Ascending aorta (tissue), 2 donors: ENCODE data around the gene CEP170B. TPM values are rescaled to one million over a fixed set of nuclear protein-coding genes. Genes with fewer than 3 reads are reported as not detected.

Source experiments
- DNase-seq, 2 donors: peaks; one replicate each; pipeline ENCODE4 v3.0.0-alpha.2; 2019; ENCODE audit warnings: low spot score in 2 of 2
- H3K27ac ChIP-seq, 2 donors: fragments of 200-600 bp; sonication (generic); one replicate each; pipeline ENCODE4 v1.5.1; 2016 to 2017; ENCODE audit warnings: mild to moderate bottlenecking in 1 of 2
- H3K27me3 ChIP-seq: fragments of 200-600 bp; sonication (generic); one replicate; pipeline ENCODE4 v1.5.1; 2017
- H3K36me3 ChIP-seq, 2 donors: fragments of 200-600 bp; sonication (generic); one replicate each; pipeline ENCODE4 v1.5.1; 2016
- H3K4me1 ChIP-seq, 2 donors: fragments of 200-600 bp; sonication (generic); one replicate each; pipeline ENCODE4 v1.5.1; 2016 to 2017; ENCODE audit warnings: mild to moderate bottlenecking in 1 of 2
- H3K4me3 ChIP-seq, 2 donors: fragments of 200-600 bp; sonication (generic); one replicate each; pipeline ENCODE4 v1.5.1; 2016 to 2017; ENCODE audit warnings: mild to moderate bottlenecking in 1 of 2
- H3K9me3 ChIP-seq, 2 donors: fragments of 200-600 bp; sonication (generic); one replicate each; pipeline ENCODE4 v1.5.1; 2016
- intact Hi-C: fragments of 100-400 bp; cut with DNase I; formaldehyde crosslinking; loops from one replicate; pipeline ENCODE4 v1.15.1; 2023
- total RNA-seq: library from RNA; depleted of rRNA; stranded (reverse); fragments of >200 nt; gene quantifications from one replicate; pipeline ENCODE4 v1.1.0, GENCODE V29; 2016
- TF ChIP-seq, protein P1 (sequence below), 3 experiments: fragments of 200-600 bp in 2 of 3; fragments of 450-650 bp in 1 of 3; sonication (generic) in 2 of 3; IDR thresholded peaks; one replicate each; pipeline ENCODE4 v1.5.1; 2016 to 2019; ENCODE audit warnings: antibody characterized with exemption in 3 of 3, mild to moderate bottlenecking in 1 of 3, moderate library complexity in 1 of 3

Gene CEP170B
- total RNA-seq, 1 donor from 2014 or later, result 39.1 TPM

- no peak within 1 kb of the TSS for H3K4me3 ChIP-seq
- peak in 1 of 2 donors; percentile 55 for DNase-seq
- H3K36me3 ChIP-seq, result no peaks in the 10 kb centered on the region
- H3K27me3 ChIP-seq, result no peaks in the 10 kb centered on the region
- TF ChIP-seq, protein P1, sequence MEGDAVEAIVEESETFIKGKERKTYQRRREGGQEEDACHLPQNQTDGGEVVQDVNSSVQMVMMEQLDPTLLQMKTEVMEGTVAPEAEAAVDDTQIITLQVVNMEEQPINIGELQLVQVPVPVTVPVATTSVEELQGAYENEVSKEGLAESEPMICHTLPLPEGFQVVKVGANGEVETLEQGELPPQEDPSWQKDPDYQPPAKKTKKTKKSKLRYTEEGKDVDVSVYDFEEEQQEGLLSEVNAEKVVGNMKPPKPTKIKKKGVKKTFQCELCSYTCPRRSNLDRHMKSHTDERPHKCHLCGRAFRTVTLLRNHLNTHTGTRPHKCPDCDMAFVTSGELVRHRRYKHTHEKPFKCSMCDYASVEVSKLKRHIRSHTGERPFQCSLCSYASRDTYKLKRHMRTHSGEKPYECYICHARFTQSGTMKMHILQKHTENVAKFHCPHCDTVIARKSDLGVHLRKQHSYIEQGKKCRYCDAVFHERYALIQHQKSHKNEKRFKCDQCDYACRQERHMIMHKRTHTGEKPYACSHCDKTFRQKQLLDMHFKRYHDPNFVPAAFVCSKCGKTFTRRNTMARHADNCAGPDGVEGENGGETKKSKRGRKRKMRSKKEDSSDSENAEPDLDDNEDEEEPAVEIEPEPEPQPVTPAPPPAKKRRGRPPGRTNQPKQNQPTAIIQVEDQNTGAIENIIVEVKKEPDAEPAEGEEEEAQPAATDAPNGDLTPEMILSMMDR (IDR thresholded peaks at IDR 0.05), result no peak
- no peaks in the 10 kb centered on the region for H3K9me3 ChIP-seq
- intact Hi-C loops, result no loop called here
- H3K4me1 ChIP-seq, result no peaks in the 10 kb centered on the region
- H3K27ac ChIP-seq, result no peak within 1 kb of the TSS
Measured at GRCh38 chr14:104924421-104925213, 59.5 kb downstream of the CEP170B start, which contains the start of gene PLD4. Gene PLD4, plus strand, starts transcription at chr14:104924879. Its CDS starts 2,262 bp downstream, at chr14:104927141.

DNA sequence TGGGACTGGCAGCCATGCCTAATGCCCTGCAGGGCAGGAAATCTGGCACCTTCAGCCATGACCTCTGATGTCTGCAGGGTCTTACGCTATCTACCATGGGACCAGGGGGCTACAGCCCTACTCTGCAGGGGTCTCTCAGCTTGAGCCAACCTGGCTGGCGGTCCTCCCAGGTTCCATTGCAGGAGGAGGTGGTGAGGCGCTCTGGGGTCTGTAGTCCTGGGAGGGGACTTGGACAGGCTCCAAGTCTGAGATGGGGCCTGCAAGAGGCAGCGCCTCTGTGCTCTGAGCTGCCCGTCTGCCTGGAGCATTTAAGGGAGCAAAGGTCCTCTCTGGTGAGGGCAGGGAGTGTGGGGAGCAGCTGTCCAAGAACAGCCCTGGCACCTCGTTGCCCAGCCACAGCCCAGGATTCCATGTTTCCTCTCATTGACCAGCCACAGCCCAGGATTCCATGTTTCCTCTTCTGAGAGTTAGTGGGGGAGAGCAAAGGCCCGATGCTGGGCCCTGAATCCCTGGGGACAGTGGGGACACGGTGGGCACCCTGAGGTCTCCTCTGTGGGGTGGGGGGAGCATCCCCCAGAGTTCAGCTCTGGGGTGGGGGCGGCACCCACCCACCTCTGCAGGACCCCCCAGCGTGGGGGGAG lies 60.3 kb downstream of the CEP170B start:
- intact Hi-C loops, result no loop called here
- Histone ChIP-seq H3K27me3 (no peaks in the 10 kb centered on the region), H3K9me3 (no peaks in the 10 kb centered on the region), H3K4me1 (no peaks in the 10 kb centered on the region), H3K36me3 (no peaks in the 10 kb centered on the region), H3K4me3 (no peak overlapping the region), H3K27ac (no peak overlapping the region)
- no peak for DNase-seq
- TF ChIP-seq, protein P1 (IDR thresholded peaks at IDR 0.05), result no peak

GRCh38 chr14:104925855-104926609 lies 61.0 kb downstream of the CEP170B start:
- no peaks in the 10 kb centered on the region for H3K9me3 ChIP-seq
- peak in 1 of 2 donors; percentile 55 for DNase-seq

GRCh38 chr14:104926619-104927431 lies 61.8 kb downstream of the CEP170B start:
- H3K4me3 ChIP-seq, result no peak overlapping the region
- H3K36me3 ChIP-seq, result no peaks in the 10 kb centered on the region
- no peaks in the 10 kb centered on the region for H3K9me3 ChIP-seq
- peak in 1 of 2 donors; percentile 55 for DNase-seq
- intact Hi-C loops, result no loop called here
- no peaks in the 10 kb centered on the region for H3K4me1 ChIP-seq
- no peak overlapping the region for H3K27ac ChIP-seq
- TF ChIP-seq, protein P1 (IDR thresholded peaks at IDR 0.05), result no peak
- H3K27me3 ChIP-seq, result no peaks in the 10 kb centered on the region

More at GRCh38 chr14:104925855-104926609, 61.0 kb downstream of the CEP170B start:
- intact Hi-C loops, result no loop called here
- no peaks in the 10 kb centered on the region for H3K4me1 ChIP-seq
- no peaks in the 10 kb centered on the region for H3K27me3 ChIP-seq
- H3K36me3 ChIP-seq, result no peaks in the 10 kb centered on the region
- TF ChIP-seq, protein P1 (IDR thresholded peaks at IDR 0.05), result no peak
- H3K27ac ChIP-seq, result no peak overlapping the region
- H3K4me3 ChIP-seq, result no peak overlapping the region

- Histone ChIP-seq H3K9me3 (no peaks in the 10 kb centered on the region), H3K27me3 (no peaks in the 10 kb centered on the region), H3K27ac (no peak overlapping the region), H3K4me1 (peaks cover 0 to 2% of the 10 kb centered on the region in 2 donors), H3K36me3 (no peaks in the 10 kb centered on the region), H3K4me3 (no peak overlapping the region)
- peak in 1 of 2 donors; percentile 54 for DNase-seq
- TF ChIP-seq, protein P1 (IDR thresholded peaks at IDR 0.05), result no peak
- intact Hi-C loops, result no loop called here
Measured at GRCh38 chr14:104927432-104927816, 62.4 kb downstream of the CEP170B start.
